Testis (tissue), 2 donors: ENCODE data around the gene ZC3H18.

Experiments used
- POLR2A ChIP-seq: fragments of 450-650 bp; IDR thresholded peaks from one replicate; pipeline ENCODE4 v1.6.1; 2017; ENCODE audit warnings: antibody characterized with exemption, mild to moderate bottlenecking, moderate library complexity
- TF ChIP-seq, protein P1 (sequence below), 3 experiments: fragments of 450-650 bp in 2 of 3; fragments of 200-600 bp in 1 of 3; sonication (generic) in 1 of 3; IDR thresholded peaks; one replicate each; pipeline ENCODE4 v1.5.1; 2016 to 2019; ENCODE audit warnings: antibody characterized with exemption in 3 of 3, mild to moderate bottlenecking in 2 of 3, moderate library complexity in 1 of 3

DNA sequence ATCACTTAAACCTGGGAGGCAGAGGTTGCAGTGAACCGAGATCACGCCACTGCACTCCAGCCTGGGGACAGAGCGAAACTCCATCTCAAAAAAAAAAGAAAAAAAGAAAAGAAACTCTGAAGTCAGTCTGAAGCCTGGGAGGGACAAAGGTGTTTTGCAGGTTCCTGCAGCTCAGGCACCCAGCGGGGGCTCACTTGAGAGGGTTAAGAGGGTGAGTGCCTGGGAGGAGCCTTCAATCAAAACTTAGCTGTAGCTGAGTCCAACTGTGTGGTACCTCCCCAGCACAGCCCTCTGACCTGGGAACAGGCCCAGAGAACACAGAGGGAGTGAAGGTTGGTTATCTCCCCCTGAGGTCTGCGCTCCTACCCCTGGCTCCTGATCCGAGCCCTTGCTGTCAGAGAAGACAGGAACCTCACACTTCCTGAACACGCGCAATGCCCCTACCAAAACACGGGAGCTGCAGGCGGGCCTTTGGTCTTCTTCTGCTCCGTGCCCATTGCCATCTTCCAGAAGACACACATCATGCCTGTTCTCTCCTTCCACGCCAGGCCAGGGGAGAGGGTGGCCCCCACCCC, 20.4 kb upstream of the ZC3H18 start:
- TF ChIP-seq POLR2A, result no peak
- TF ChIP-seq, protein P1, sequence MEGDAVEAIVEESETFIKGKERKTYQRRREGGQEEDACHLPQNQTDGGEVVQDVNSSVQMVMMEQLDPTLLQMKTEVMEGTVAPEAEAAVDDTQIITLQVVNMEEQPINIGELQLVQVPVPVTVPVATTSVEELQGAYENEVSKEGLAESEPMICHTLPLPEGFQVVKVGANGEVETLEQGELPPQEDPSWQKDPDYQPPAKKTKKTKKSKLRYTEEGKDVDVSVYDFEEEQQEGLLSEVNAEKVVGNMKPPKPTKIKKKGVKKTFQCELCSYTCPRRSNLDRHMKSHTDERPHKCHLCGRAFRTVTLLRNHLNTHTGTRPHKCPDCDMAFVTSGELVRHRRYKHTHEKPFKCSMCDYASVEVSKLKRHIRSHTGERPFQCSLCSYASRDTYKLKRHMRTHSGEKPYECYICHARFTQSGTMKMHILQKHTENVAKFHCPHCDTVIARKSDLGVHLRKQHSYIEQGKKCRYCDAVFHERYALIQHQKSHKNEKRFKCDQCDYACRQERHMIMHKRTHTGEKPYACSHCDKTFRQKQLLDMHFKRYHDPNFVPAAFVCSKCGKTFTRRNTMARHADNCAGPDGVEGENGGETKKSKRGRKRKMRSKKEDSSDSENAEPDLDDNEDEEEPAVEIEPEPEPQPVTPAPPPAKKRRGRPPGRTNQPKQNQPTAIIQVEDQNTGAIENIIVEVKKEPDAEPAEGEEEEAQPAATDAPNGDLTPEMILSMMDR (IDR thresholded peaks at IDR 0.05), result no peak
